Osteoblast (primary cell): ENCODE measurements around the gene OR51G1. TPM values are rescaled to one million over a fixed set of nuclear protein-coding genes. Genes with fewer than 3 reads are reported as not detected.

Experiments used
- DNase-seq: peaks from one replicate; pipeline ENCODE4 v3.0.0; 2011; ENCODE audit warnings: low spot score, mixed read lengths; ENCODE audit not compliant: insufficient read length; ENCODE audit errors: missing footprints
- H2AFZ ChIP-seq: 2 replicates; pipeline ENCODE4 v1.6.0; 2011; ENCODE audit warnings: mild to moderate bottlenecking, low read length
- H3K27ac ChIP-seq: 2 replicates; pipeline ENCODE4 v1.5.1; 2011; ENCODE audit warnings: mild to moderate bottlenecking, low read depth, low read length, moderate library complexity
- H3K27me3 ChIP-seq: 2 replicates; pipeline ENCODE4 v1.6.0; 2012; ENCODE audit warnings: mild to moderate bottlenecking, control low read depth, inconsistent platforms, low read length, moderate library complexity; ENCODE audit not compliant: insufficient read depth
- H3K36me3 ChIP-seq: 2 replicates; pipeline ENCODE4 v1.5.1; 2011; ENCODE audit warnings: mild to moderate bottlenecking, low read length, control low read depth, moderate library complexity; ENCODE audit not compliant: insufficient read depth
- H3K4me1 ChIP-seq: 2 replicates; pipeline ENCODE4 v1.5.1; 2011; ENCODE audit warnings: mild to moderate bottlenecking, low read length, control low read depth, moderate library complexity; ENCODE audit not compliant: insufficient read depth
- H3K4me2 ChIP-seq: 2 replicates; pipeline ENCODE4 v1.6.0; 2011; ENCODE audit warnings: mild to moderate bottlenecking, low read length; ENCODE audit not compliant: insufficient read depth
- H3K4me3 ChIP-seq: fragments of 200-600 bp; sonication (generic); 3 replicates; pipeline ENCODE4 v1.5.1; 2012; ENCODE audit warnings: mild to moderate bottlenecking, low read length, inconsistent platforms; ENCODE audit not compliant: insufficient read depth
- H3K79me2 ChIP-seq: 2 replicates; pipeline ENCODE4 v1.6.0; 2012; ENCODE audit warnings: mild to moderate bottlenecking, low read length, control low read depth, inconsistent platforms; ENCODE audit not compliant: insufficient read depth
- H3K9me3 ChIP-seq: 2 replicates; pipeline ENCODE4 v1.5.1; 2011; ENCODE audit warnings: low read depth, low read length, control low read depth
- H4K20me1 ChIP-seq: 2 replicates; pipeline ENCODE4 v1.6.0; 2012; ENCODE audit warnings: mild to moderate bottlenecking, low read length, control low read depth; ENCODE audit not compliant: insufficient read depth
- total RNA-seq: library from RNA; depleted of rRNA; stranded (reverse); fragments of >200 nt; gene quantifications from 2 replicates; pipeline ENCODE4 v1.2.3, GENCODE V29; 2012
- TF ChIP-seq, protein P1 (sequence below): IDR thresholded peaks from 2 replicates; pipeline ENCODE4 v1.5.1; 2011; ENCODE audit warnings: mild to moderate bottlenecking, low read depth, low read length, moderate library complexity; ENCODE audit errors: extremely low read depth

OR51G1 gene
- total RNA-seq, 1 donor: not detected

DNA sequence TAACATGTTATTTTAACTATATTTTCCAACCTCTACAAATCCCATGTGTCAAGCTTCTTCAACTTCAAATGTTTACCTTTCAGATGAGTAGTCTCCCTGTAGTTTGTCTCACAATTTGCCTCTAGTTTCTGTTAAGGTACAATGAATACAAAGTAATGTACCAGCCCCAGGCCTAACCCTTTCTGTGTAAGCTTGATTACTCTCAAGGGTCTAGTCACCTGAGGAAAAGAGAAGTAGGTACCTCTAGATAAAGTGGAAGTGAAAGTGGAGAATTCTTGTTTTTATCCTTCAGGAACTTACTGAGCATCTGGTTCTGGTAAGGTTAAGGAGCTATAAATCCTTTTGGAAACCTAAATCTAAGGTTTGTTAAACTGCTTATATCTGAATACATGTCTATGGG lies 20.7 kb downstream of the OR51G1 start, which contains the start of gene OR51A7:
TSS of gene OR51A7 (plus strand) at position 300 of the 400 bp plus-strand sequence. CDS start 3,587 bp downstream, outside the sequence.
- H3K27ac ChIP-seq: no peak within 1 kb of the TSS
- no peak within 1 kb of the TSS for H3K4me3 ChIP-seq
- no peak for DNase-seq
- no peaks in the 10 kb centered on the region for H3K79me2 ChIP-seq
- H3K4me2 ChIP-seq: no peak within 1 kb of the TSS
- no peaks in the 10 kb centered on the region for H4K20me1 ChIP-seq
- no peaks in the 10 kb centered on the region for H3K4me1 ChIP-seq
- TF ChIP-seq, protein P1, sequence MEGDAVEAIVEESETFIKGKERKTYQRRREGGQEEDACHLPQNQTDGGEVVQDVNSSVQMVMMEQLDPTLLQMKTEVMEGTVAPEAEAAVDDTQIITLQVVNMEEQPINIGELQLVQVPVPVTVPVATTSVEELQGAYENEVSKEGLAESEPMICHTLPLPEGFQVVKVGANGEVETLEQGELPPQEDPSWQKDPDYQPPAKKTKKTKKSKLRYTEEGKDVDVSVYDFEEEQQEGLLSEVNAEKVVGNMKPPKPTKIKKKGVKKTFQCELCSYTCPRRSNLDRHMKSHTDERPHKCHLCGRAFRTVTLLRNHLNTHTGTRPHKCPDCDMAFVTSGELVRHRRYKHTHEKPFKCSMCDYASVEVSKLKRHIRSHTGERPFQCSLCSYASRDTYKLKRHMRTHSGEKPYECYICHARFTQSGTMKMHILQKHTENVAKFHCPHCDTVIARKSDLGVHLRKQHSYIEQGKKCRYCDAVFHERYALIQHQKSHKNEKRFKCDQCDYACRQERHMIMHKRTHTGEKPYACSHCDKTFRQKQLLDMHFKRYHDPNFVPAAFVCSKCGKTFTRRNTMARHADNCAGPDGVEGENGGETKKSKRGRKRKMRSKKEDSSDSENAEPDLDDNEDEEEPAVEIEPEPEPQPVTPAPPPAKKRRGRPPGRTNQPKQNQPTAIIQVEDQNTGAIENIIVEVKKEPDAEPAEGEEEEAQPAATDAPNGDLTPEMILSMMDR: no peak
- no peaks in the 10 kb centered on the region for H3K36me3 ChIP-seq
- no peak within 1 kb of the TSS for H2AFZ ChIP-seq
- no peaks in the 10 kb centered on the region for H3K27me3 ChIP-seq
- no peaks in the 10 kb centered on the region for H3K9me3 ChIP-seq

DNA sequence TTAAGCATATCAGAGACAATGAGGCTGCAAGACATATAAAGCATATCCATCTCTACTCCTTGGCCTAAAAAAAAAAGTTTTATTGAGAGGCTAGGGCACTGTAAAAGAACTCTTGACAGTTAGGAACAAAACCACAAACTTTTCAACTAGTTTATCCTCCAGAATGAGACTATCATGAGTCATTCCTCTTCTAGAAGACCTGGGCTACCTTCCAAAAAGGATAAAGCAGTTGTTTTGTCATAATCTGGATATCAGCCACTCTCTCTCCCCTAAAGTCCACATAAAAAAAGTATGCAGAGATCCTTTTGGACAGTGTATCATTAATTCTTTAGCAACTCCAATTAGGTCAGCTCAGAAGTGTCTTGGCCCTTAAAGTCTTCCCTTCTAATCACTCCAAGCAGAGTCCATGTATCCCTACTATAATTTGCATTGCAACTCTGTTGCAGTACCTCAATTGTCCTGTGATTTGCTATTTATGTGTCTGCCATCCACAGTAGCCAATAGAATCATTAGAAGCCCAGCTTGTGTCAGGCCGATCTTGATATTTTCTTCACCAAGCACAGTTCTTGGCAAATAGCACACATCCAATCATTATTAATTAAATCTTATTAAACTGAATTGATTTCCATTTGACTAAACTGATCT lies 32.0 kb downstream of the OR51G1 start:
- no peaks in the 10 kb centered on the region for H3K79me2 ChIP-seq
- no peak overlapping the region for H3K4me2 ChIP-seq
- no peaks in the 10 kb centered on the region for H3K9me3 ChIP-seq
- H3K4me3 ChIP-seq: no peak overlapping the region
- H3K27me3 ChIP-seq: no peaks in the 10 kb centered on the region
- H3K27ac ChIP-seq: no peak overlapping the region
- no peaks in the 10 kb centered on the region for H3K36me3 ChIP-seq
- DNase-seq: peak; percentile 66
- H3K4me1 ChIP-seq: no peaks in the 10 kb centered on the region
- H2AFZ ChIP-seq: no peak overlapping the region
- TF ChIP-seq, protein P1: peak; percentile 27
- no peaks in the 10 kb centered on the region for H4K20me1 ChIP-seq

DNA sequence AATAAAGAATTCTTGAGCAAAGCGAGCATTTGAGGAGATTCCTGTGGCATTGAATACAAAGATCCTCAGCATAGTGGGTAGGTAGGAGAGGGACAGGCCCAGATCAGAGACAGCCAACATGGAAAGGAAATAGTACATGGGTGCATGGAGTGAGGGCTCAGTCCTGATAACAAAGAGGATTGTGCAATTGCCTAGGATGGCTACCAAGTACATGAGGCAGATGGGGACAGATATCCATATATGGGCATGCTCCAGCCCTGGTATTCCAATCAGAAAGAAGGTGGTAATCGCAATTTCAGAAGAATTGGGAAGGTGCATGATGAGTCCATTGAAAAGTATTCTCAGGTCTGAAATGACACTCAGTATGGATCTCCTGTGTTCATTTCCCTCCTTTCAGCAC lies 33.9 kb downstream of the OR51G1 start:
- no peak for DNase-seq
- H4K20me1 ChIP-seq: no peaks in the 10 kb centered on the region

DNA sequence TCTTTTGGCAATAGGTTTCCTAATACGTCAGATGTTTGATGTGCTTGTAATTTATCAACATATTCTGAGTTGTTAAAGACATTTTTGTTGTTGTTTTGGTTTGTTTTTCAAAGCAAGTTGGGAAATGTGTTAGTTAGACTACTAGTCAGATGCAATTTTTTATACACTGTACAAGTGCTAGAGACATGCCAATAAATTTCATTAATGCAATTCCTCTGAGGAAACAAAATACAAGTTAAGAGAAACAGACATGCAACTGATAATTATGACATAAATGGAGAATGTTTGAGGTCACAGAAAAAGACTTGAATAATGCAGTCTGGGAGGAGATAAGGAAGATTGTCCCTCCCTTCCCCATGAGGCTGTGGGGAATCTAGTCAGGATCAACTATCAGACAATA lies 36.5 kb downstream of the OR51G1 start:
- Histone ChIP-seq H3K4me1 (no peaks in the 10 kb centered on the region), H3K9me3 (no peaks in the 10 kb centered on the region), H3K36me3 (no peaks in the 10 kb centered on the region), H3K79me2 (no peaks in the 10 kb centered on the region), H2AFZ (no peak overlapping the region), H3K4me2 (no peak overlapping the region), H3K27me3 (no peaks in the 10 kb centered on the region), H3K27ac (no peak overlapping the region), H3K4me3 (no peak overlapping the region), H4K20me1 (no peaks in the 10 kb centered on the region)
- TF ChIP-seq, protein P1: no peak
- DNase-seq: no peak

More for the DNA sequence above, 33.9 kb downstream of the OR51G1 start:
- Histone ChIP-seq H3K27me3 (no peaks in the 10 kb centered on the region), H3K4me2 (no peak overlapping the region), H3K4me3 (no peak overlapping the region), H3K9me3 (no peaks in the 10 kb centered on the region), H3K27ac (no peak overlapping the region), H2AFZ (no peak overlapping the region), H3K4me1 (no peaks in the 10 kb centered on the region), H3K36me3 (no peaks in the 10 kb centered on the region), H3K79me2 (no peaks in the 10 kb centered on the region)
- TF ChIP-seq, protein P1: no peak
